Panc1 (cell line): ENCODE measurements around the gene LDLRAP1. TPM values are rescaled to one million over a fixed set of nuclear protein-coding genes. Genes with fewer than 3 reads are reported as not detected.

Source experiments
- ATAC-seq: fragments of 200-7000 bp; cut with Tn5 transposase; 2 replicates; pipeline ENCODE4 v1.9.1; 2020; ENCODE audit warnings: mild to moderate bottlenecking, moderate library complexity
- BruUV-seq: library from RNA; stranded (reverse); fragments of 400-500 nt; replicated peaks from 2 replicates; lab custom pipeline; 2021; lab: Mats Ljungman, UMichigan
- CTCF ChIA-PET: fragments of 300-600 bp; sonication (Branson Sonifier 250); formaldehyde crosslinking; loops from one replicate; lab custom pipeline; 2022; ENCODE audit warnings: antibody characterized with exemption; lab: Charles Lee
- POLR2A ChIA-PET: fragments of 300-600 bp; sonication (Branson Sonifier 250); formaldehyde crosslinking; loops from one replicate; lab custom pipeline; 2022; ENCODE audit warnings: antibody characterized with exemption; lab: Charles Lee
- DNase-seq: peaks from one replicate; pipeline ENCODE4 v3.0.0-alpha.2; 2010; ENCODE audit warnings: low read depth, low spot score
- H3K27ac ChIP-seq: 2 replicates; pipeline ENCODE4 v1.5.1; 2011; ENCODE audit warnings: mild to moderate bottlenecking, low read length, inconsistent platforms
- H3K27me3 ChIP-seq: fragments of 200-500 bp; sonication (Bioruptor generic); 2 replicates; pipeline ENCODE4 v1.6.0; 2014; ENCODE audit warnings: low read length, inconsistent platforms; ENCODE audit not compliant: control insufficient read depth, insufficient read depth
- H3K36me3 ChIP-seq: fragments of 200-500 bp; sonication (Bioruptor generic); 2 replicates; pipeline ENCODE4 v1.5.1; 2014; ENCODE audit warnings: inconsistent platforms, mild to moderate bottlenecking, low read length, moderate library complexity; ENCODE audit not compliant: control insufficient read depth, insufficient read depth
- H3K4me1 ChIP-seq: 2 replicates; pipeline ENCODE4 v1.5.1; 2011; ENCODE audit warnings: inconsistent platforms, mild to moderate bottlenecking, low read length, moderate library complexity; ENCODE audit not compliant: control insufficient read depth, insufficient read depth
- H3K4me3 ChIP-seq, 2 experiments: 2 replicates each; pipeline ENCODE4 v1.5.1; 2011 to 2012; ENCODE audit warnings: low read depth in 2 of 2, low read length in 2 of 2, mild to moderate bottlenecking in 2 of 2, inconsistent platforms in 1 of 2, moderate library complexity in 1 of 2
- H3K9me3 ChIP-seq: fragments of 200-500 bp; sonication (Bioruptor generic); 2 replicates; pipeline ENCODE4 v1.5.1; 2014; ENCODE audit warnings: low read depth, mild to moderate bottlenecking, inconsistent platforms, low read length, moderate library complexity; ENCODE audit not compliant: control insufficient read depth, insufficient read depth
- CTCF ChIP-seq: fragments of 450-650 bp; IDR thresholded peaks from 2 replicates; pipeline ENCODE4 v1.5.1; 2017; ENCODE audit warnings: mild to moderate bottlenecking
- POLR2AphosphoS5 ChIP-seq: IDR thresholded peaks from 2 replicates; pipeline ENCODE4 v1.6.1; 2012; ENCODE audit warnings: mild to moderate bottlenecking, low read depth, low read length, moderate library complexity
- REST ChIP-seq, 2 experiments: IDR thresholded peaks; 2 replicates each; pipeline ENCODE4 v1.6.1; 2011 to 2012; ENCODE audit warnings: low read depth in 2 of 2, control low read depth in 1 of 2, low read length in 1 of 2, mild to moderate bottlenecking in 1 of 2, moderate library complexity in 1 of 2; ENCODE audit not compliant: insufficient read depth in 1 of 2
- SIN3A ChIP-seq: IDR thresholded peaks from 2 replicates; pipeline ENCODE4 v1.6.1; 2012; ENCODE audit warnings: low read depth, mild to moderate bottlenecking, low read length, moderate library complexity, borderline replicate concordance; ENCODE audit not compliant: insufficient read depth
- TCF7L2 ChIP-seq: IDR thresholded peaks from 2 replicates; pipeline ENCODE4 v1.6.1; 2011; ENCODE audit warnings: mild to moderate bottlenecking, low read depth, low read length, inconsistent platforms
- in situ Hi-C: cut with HindIII; loops from 2 replicates; pipeline ENCODE4 v1.10.0; 2016; ENCODE audit warnings: low sequenced_read_pairs, low pct_unique_long_range_greater_than_20kb
- intact Hi-C: fragments of 100-400 bp; cut with micrococcal nuclease; formaldehyde crosslinking; loops from one replicate; pipeline ENCODE4 v1.10.0; 2022; ENCODE audit not compliant: unreplicated experiment
- total RNA-seq: library from RNA; stranded (reverse); gene quantifications from one replicate; pipeline ENCODE4 v1.2.1, GENCODE V29; 2021; ENCODE audit not compliant: unreplicated experiment

Gene LDLRAP1
- total RNA-seq, 1 experiment from 2014 or later, result 23.1 TPM

GRCh38 chr1:25614501-25615171 is 71.2 kb downstream of the LDLRAP1 start:
- ATAC-seq (no peak), DNase-seq (no peak)
- intact Hi-C loops, result no loop called here
- in situ Hi-C loops, result no loop called here
- no peak for TF ChIP-seq CTCF
- no peak for TF ChIP-seq REST (IDR thresholded peaks at IDR 0.05; ENCODE audit: insufficient read depth in 1 of 2, low read depth in 2 of 2, low read length in 1 of 2)
- no peak for TF ChIP-seq TCF7L2
- TF ChIP-seq POLR2AphosphoS5, result no peak
- no peak for TF ChIP-seq SIN3A
- Histone ChIP-seq H3K9me3 (no peaks in the 10 kb centered on the region), H3K4me3 (no peak overlapping the region), H3K27me3 (peaks cover 40% of the 10 kb centered on the region), H3K36me3 (no peaks in the 10 kb centered on the region), H3K27ac (no peak overlapping the region), H3K4me1 (peaks cover 14% of the 10 kb centered on the region)
- ChIA-PET POLR2A (no interaction called here), CTCF (no interaction called here)
- no TSS peak for BruUV-seq

- Histone ChIP-seq H3K27ac (no peak overlapping the region), H3K4me3 (no peak overlapping the region), H3K4me1 (peaks cover 14% of the 10 kb centered on the region), H3K36me3 (no peaks in the 10 kb centered on the region), H3K9me3 (no peaks in the 10 kb centered on the region), H3K27me3 (peaks cover 37% of the 10 kb centered on the region)
- in situ Hi-C loops, result no loop called here
- POLR2A ChIA-PET, result no interaction called here
- intact Hi-C loops, result no loop called here
- ATAC-seq, result no peak
- no TSS peak for BruUV-seq
- TF ChIP-seq POLR2AphosphoS5 (no peak), REST (IDR thresholded peaks at IDR 0.05; ENCODE audit: insufficient read depth in 1 of 2, low read depth in 2 of 2, low read length in 1 of 2) (no peak), TCF7L2 (no peak), SIN3A (no peak), CTCF (no peak)
- no peak for DNase-seq
- CTCF ChIA-PET, result no interaction called here
Measured at GRCh38 chr1:25615172-25615541, 71.8 kb downstream of the LDLRAP1 start.
